Fibroblast of the conjunctiva (primary cell): ENCODE measurements around the gene DIPK1B.

Experiments
- DNase-seq: peaks from one replicate; pipeline ENCODE4 v3.0.0-alpha.2; 2010; ENCODE audit warnings: low read depth

Gene DIPK1B

GRCh38 chr9:136673088-136673974 is 39.0 kb upstream of the DIPK1B start:
- no peak for DNase-seq

- DNase-seq = no peak
These were observed 38.2 kb upstream of the DIPK1B start for GRCh38 chr9:136673975-136674785.

- DNase-seq = no peak
These were observed 37.5 kb upstream of the DIPK1B start for GRCh38 chr9:136674786-136675349.

GRCh38 chr9:136675477-136676296 is 36.7 kb upstream of the DIPK1B start:
- DNase-seq = no peak

- no peak for DNase-seq
These were observed 36.0 kb upstream of the DIPK1B start for GRCh38 chr9:136676297-136676794.

GRCh38 chr9:136676920-136677686 is 35.3 kb upstream of the DIPK1B start:
- DNase-seq = no peak

- no peak for DNase-seq
These were observed 34.3 kb upstream of the DIPK1B start for GRCh38 chr9:136678034-136678433.

GRCh38 chr9:136678624-136679023 is 33.7 kb upstream of the DIPK1B start:
- DNase-seq = no peak

- DNase-seq = no peak
These were observed 32.9 kb upstream of the DIPK1B start for GRCh38 chr9:136679431-136679941.

- no peak for DNase-seq
These were observed 31.3 kb upstream of the DIPK1B start for GRCh38 chr9:136681029-136681428.

- DNase-seq = no peak
These were observed 30.2 kb upstream of the DIPK1B start for GRCh38 chr9:136681945-136682699.

GRCh38 chr9:136682710-136683109 is 29.7 kb upstream of the DIPK1B start:
- DNase-seq = no peak

- DNase-seq = no peak
These were observed 29.1 kb upstream of the DIPK1B start for GRCh38 chr9:136683173-136683745.

- DNase-seq = no peak
These were observed 28.6 kb upstream of the DIPK1B start for GRCh38 chr9:136683755-136684154.

GRCh38 chr9:136684339-136684738 is 28.0 kb upstream of the DIPK1B start:
- no peak for DNase-seq

GRCh38 chr9:136684799-136685198 is 27.6 kb upstream of the DIPK1B start:
- no peak for DNase-seq

- DNase-seq = no peak
These were observed 27.2 kb upstream of the DIPK1B start for GRCh38 chr9:136685216-136685615.

GRCh38 chr9:136685790-136686533 is 26.4 kb upstream of the DIPK1B start:
- no peak for DNase-seq

GRCh38 chr9:136686534-136686793 is 25.9 kb upstream of the DIPK1B start:
- DNase-seq = no peak
